ENCODE results near the gene DPYSL5. TPM values are rescaled to one million over a fixed set of nuclear protein-coding genes. Genes with fewer than 3 reads are reported as not detected.

Gene DPYSL5
- total RNA-seq, 1 donor from 2014 or later = 2.9 TPM

DNA sequence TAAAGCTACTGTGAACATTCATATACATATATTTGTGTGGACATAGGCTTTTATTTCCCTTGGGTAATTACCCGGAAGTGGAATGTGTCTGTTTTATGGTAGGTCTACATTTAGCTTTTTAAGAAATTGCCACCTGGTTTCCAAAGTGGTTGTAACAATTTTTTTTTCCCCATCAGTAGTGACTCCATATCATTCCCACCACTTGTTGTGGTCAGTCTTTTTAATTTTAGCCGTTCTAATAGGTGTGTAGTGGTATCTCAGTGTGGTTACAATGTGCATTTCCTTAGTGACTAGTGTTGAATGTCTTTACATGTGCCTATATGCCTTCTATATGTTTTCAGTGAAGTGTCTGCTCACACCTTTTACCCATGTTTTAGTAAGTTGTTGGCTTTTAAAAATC lies 62.2 kb downstream of the DPYSL5 start:
- H3K9ac ChIP-seq (ENCODE audit: low read length) = no peak overlapping the region
- H3K9me3 ChIP-seq (ENCODE audit: insufficient read depth, low read depth, low read length) = no peaks in the 10 kb centered on the region
- peaks cover 8% of the 10 kb centered on the region for H3K4me1 ChIP-seq (ENCODE audit: insufficient read depth, low read length)
- H2AFZ ChIP-seq (ENCODE audit: low read depth, low read length) = no peak overlapping the region
- no peaks in the 10 kb centered on the region for H3K36me3 ChIP-seq (ENCODE audit: insufficient read depth, low read length)
- TF ChIP-seq EZH2 (IDR thresholded peaks at IDR 0.05; ENCODE audit: insufficient read depth, low read length) (no peak), CTCF (IDR thresholded peaks at IDR 0.05; ENCODE audit: insufficient read depth, low read depth, low read length) (no peak)
- Mint-ChIP-seq H3K27me3 (ENCODE audit: low read depth, unreplicated experiment) (peaks cover 8% of the 10 kb centered on the region), H3K27ac (ENCODE audit: unreplicated experiment) (no peak overlapping the region), H3K9me3 (ENCODE audit: unreplicated experiment) (no peaks in the 10 kb centered on the region), H3K4me1 (ENCODE audit: low read depth, unreplicated experiment) (peaks cover 26% of the 10 kb centered on the region), H3K36me3 (ENCODE audit: low read depth, unreplicated experiment) (peaks cover 3% of the 10 kb centered on the region), H3K4me3 (ENCODE audit: unreplicated experiment) (no peak overlapping the region)
- H3K27ac ChIP-seq (ENCODE audit: low read depth, low read length) = no peak overlapping the region
- no peaks in the 10 kb centered on the region for H4K20me1 ChIP-seq (ENCODE audit: insufficient read depth, low read length)
- DNase-seq (ENCODE audit: low read depth) (no peak), FAIRE-seq (no peak)
- no peak overlapping the region for H3K4me3 ChIP-seq (ENCODE audit: insufficient read depth, low read depth, low read length)
- H3K4me2 ChIP-seq (ENCODE audit: low read length) = no peak overlapping the region
- H3K79me2 ChIP-seq (ENCODE audit: insufficient read depth, low read length) = no peaks in the 10 kb centered on the region
- H3K27me3 ChIP-seq (ENCODE audit: insufficient read depth, low read length) = peaks cover 41% of the 10 kb centered on the region

DNA sequence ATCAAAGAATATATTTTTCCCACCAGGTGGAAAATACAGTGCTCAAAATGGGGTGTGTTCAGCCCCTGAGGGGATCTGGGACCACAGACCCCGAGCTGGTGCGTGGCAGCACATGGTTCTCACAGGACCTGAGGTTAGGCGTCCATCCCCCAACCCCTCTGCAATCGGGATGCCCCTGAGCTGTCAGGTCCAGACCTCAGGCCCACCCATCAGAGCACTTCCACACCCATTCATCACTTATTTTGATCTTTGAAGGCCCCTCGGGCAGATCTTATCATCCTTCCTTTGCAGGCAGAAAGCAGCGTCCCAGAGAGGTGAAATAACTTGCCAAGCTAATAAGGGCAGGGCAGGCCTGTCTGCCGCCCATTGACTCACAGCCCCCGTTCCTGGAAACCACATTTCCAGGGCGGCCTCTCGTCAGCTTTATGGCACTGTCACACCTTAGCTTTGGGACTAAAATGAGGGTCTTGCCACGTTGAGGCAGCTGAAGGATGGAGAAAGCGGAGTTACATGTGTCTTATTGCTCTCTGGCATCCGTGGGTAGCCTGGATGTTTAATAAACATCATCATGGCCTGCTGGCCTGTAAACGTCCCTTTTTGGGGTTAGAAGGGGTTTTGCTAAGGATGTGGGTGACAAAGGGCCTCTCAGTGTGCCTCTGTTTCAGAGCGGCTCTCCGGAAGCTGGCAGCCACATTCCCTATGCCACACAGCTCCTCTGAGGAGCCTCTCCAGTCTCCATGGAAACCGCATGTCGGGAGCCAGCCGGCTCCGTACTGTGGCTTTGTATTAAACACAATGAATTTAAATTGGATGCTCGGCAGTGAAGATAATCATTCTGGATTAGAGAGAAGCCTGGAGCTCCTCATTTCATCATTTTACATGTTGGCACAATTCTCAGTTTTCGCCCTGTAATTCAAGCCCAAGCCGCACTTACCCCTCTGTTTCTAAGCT lies 64.3 kb downstream of the DPYSL5 start:
- Histone ChIP-seq H3K9ac (ENCODE audit: low read length) (no peak overlapping the region), H3K27ac (ENCODE audit: low read depth, low read length) (no peak overlapping the region), H3K36me3 (ENCODE audit: insufficient read depth, low read length) (no peaks in the 10 kb centered on the region), H4K20me1 (ENCODE audit: insufficient read depth, low read length) (no peaks in the 10 kb centered on the region), H2AFZ (ENCODE audit: low read depth, low read length) (peak overlapping the region; percentile 57), H3K27me3 (ENCODE audit: insufficient read depth, low read length) (peaks cover 50% of the 10 kb centered on the region), H3K9me3 (ENCODE audit: insufficient read depth, low read depth, low read length) (no peaks in the 10 kb centered on the region), H3K4me3 (ENCODE audit: insufficient read depth, low read depth, low read length) (no peak overlapping the region), H3K4me1 (ENCODE audit: insufficient read depth, low read length) (peaks cover 8% of the 10 kb centered on the region), H3K4me2 (ENCODE audit: low read length) (peak overlapping the region; percentile 55), H3K79me2 (ENCODE audit: insufficient read depth, low read length) (no peaks in the 10 kb centered on the region)
- peak overlapping the region; percentile 84 for H3K27ac Mint-ChIP-seq (ENCODE audit: unreplicated experiment)
- DNase-seq (ENCODE audit: low read depth) (no peak), FAIRE-seq (no peak)
- peaks cover 3% of the 10 kb centered on the region for H3K36me3 Mint-ChIP-seq (ENCODE audit: low read depth, unreplicated experiment)
- no peak for TF ChIP-seq CTCF (IDR thresholded peaks at IDR 0.05; ENCODE audit: insufficient read depth, low read depth, low read length)
- TF ChIP-seq EZH2 (IDR thresholded peaks at IDR 0.05; ENCODE audit: insufficient read depth, low read length) = peak; percentile 38
- H3K9me3 Mint-ChIP-seq (ENCODE audit: unreplicated experiment) = no peaks in the 10 kb centered on the region
- peaks cover 26% of the 10 kb centered on the region for H3K4me1 Mint-ChIP-seq (ENCODE audit: low read depth, unreplicated experiment)
- peaks cover 4% of the 10 kb centered on the region for H3K27me3 Mint-ChIP-seq (ENCODE audit: low read depth, unreplicated experiment)
- no peak overlapping the region for H3K4me3 Mint-ChIP-seq (ENCODE audit: unreplicated experiment)

DNA sequence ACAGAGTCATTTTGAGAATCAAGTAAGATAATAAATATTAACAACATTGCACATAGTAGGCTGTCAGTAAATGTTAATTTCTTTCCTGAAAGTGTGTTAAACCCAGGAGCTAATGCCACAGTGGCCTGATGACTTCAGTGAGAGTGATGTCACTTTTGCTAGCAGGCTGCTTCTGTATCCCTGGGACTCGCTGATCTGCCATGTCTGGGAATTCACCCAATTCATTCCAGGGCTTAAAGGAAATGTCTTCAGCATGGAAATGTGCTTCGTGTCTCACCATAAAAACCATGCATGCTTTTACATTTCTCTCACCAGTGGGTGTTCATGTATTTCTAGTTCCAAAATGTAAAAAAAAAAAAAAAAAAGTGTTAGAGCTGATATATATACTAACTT lies 65.7 kb downstream of the DPYSL5 start:
- Mint-ChIP-seq H3K9me3 (ENCODE audit: unreplicated experiment) (no peaks in the 10 kb centered on the region), H3K4me3 (ENCODE audit: unreplicated experiment) (no peak overlapping the region), H3K27me3 (ENCODE audit: low read depth, unreplicated experiment) (peaks cover 1% of the 10 kb centered on the region), H3K4me1 (ENCODE audit: low read depth, unreplicated experiment) (peaks cover 26% of the 10 kb centered on the region), H3K36me3 (ENCODE audit: low read depth, unreplicated experiment) (no peaks in the 10 kb centered on the region), H3K27ac (ENCODE audit: unreplicated experiment) (peak overlapping the region; percentile 84)
- no peak for TF ChIP-seq CTCF (IDR thresholded peaks at IDR 0.05; ENCODE audit: insufficient read depth, low read depth, low read length)
- no peak for TF ChIP-seq EZH2 (IDR thresholded peaks at IDR 0.05; ENCODE audit: insufficient read depth, low read length)
- DNase-seq (ENCODE audit: low read depth) (peak; percentile 39), FAIRE-seq (no peak)
- H3K9ac ChIP-seq (ENCODE audit: low read length) = no peak overlapping the region
- no peak overlapping the region for H2AFZ ChIP-seq (ENCODE audit: low read depth, low read length)
- H3K27me3 ChIP-seq (ENCODE audit: insufficient read depth, low read length) = peaks cover 48% of the 10 kb centered on the region
- H3K27ac ChIP-seq (ENCODE audit: low read depth, low read length) = no peak overlapping the region
- peaks cover 8% of the 10 kb centered on the region for H3K4me1 ChIP-seq (ENCODE audit: insufficient read depth, low read length)
- H3K9me3 ChIP-seq (ENCODE audit: insufficient read depth, low read depth, low read length) = no peaks in the 10 kb centered on the region
- no peaks in the 10 kb centered on the region for H4K20me1 ChIP-seq (ENCODE audit: insufficient read depth, low read length)
- H3K4me2 ChIP-seq (ENCODE audit: low read length) = no peak overlapping the region
- no peaks in the 10 kb centered on the region for H3K36me3 ChIP-seq (ENCODE audit: insufficient read depth, low read length)
- H3K79me2 ChIP-seq (ENCODE audit: insufficient read depth, low read length) = no peaks in the 10 kb centered on the region
- H3K4me3 ChIP-seq (ENCODE audit: insufficient read depth, low read depth, low read length) = no peak overlapping the region

All from astrocyte (in vitro differentiated cells and primary cell).